Activated CD8-positive, alpha-beta memory T cell treated with anti-CD3 and anti-CD28 coated beads, Interleukin-2, amount 50 U/mL, for 4 hours (primary cell): ENCODE results near the gene POLR2J.
A peak's percentile ranks its signal among the peaks of the same experiment; 100 is the strongest.

Source experiments
- DNase-seq: peaks from one replicate; pipeline ENCODE4 v3.0.0-alpha.2; 2020

Gene POLR2J

DNA sequence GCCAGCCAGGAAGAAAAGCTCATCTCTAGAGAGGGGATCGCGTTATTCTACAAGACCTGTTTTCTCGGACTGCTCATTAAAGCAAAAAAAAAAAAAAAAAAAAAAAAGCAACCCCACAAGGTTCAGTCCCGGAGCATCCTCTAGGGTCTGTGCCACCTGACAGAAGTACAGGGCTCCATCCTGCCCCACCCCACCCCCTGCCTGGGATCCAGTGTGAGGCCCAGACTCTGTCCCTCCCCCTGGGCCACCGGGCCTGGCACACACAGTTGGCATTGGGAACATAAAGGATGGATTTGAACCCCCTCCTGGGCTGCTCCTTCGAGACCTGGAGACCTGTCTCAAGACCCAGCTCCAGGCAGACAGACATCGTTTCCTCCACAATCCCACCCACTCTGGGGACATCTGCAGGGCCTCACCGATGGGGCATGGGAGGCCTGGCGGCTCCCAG is 44.7 kb downstream of the POLR2J start:
- peak; percentile 27 for DNase-seq

DNA sequence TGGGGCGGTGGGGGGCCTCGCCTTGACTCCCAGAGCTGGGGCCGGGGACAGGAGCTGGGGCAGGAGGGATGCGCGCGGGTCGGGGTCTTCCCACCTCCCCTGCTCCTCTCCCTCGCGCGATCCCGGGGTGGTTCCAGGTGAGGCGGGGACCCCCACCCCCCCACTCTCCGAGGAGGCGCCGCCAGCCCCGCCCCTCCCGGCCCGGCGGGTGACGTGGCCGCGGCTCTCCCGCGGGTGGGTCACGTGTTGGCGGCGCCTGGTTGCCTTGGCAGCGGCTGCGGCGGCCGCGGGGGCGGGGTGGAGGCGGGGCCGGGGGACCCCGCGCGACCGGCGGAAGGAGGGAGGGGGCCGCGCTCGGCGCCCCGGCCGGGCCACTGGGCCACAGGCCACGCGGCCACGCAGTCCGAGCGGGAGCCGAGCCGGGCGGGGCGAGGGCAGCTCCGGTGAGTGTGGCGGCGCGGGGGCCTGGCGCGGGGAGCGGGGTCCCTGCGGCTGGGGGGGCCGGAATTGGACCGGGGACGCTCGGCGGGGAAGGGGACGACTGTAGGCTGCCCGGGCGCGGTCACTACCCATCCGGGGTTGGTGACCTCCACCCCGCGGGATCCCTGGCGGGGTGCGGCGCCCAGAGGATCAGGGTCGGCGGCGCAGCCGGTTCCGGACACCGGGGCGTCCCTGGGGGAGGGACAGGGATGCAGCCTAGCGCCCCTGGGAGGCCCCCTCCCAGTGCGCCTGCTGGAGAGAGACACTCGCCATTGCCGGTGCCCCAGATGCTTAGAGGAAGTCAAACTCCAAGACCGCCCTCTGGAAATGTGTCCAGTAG is 45.3 kb downstream of the POLR2J start, which contains the start of gene ORAI2:
ORAI2 (plus strand) TSS at position 357 of the 820 bp plus-strand sequence. CDS start 5,382 bp downstream, outside the sequence.
- DNase-seq = peak; percentile 93

- no peak for DNase-seq
Measured at GRCh38 chr7:102432442-102433218, 46.1 kb downstream of the POLR2J start.

DNA sequence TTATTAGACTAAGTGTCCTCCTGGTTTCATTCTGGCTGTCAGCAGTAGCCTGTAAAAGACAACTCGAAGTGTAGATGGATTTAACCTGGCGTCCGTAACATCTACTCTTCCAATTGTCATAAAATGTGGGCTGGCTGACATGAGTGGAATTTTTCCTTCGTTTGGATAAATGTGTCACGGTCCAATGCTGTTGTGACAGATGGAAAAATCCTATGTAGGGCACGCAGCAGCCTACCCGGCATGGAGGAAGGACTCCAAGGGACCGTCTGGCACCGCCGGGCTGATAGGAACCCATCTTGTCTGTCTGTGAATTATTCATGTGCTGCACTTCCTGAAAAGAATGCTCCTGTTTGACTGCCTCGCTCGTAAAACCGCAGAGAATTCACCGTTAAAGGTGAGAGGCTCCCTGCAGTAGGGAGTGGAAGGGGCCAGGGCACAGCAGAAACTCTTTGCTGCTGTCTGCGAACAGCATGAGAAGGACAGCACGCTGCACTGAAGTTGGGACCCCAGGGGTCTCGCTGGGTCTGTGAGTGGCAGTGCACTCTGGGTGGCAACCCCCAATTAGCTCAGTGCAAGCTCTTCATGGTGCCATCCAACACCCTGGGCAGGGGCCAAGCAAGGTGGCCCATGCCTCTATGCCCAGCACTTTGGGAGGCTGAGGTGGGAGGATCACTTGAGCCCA is 47.0 kb downstream of the POLR2J start:
- DNase-seq = peak; percentile 60

- DNase-seq = no peak
Measured at GRCh38 chr7:102429141-102429899, 49.4 kb downstream of the POLR2J start.

DNA sequence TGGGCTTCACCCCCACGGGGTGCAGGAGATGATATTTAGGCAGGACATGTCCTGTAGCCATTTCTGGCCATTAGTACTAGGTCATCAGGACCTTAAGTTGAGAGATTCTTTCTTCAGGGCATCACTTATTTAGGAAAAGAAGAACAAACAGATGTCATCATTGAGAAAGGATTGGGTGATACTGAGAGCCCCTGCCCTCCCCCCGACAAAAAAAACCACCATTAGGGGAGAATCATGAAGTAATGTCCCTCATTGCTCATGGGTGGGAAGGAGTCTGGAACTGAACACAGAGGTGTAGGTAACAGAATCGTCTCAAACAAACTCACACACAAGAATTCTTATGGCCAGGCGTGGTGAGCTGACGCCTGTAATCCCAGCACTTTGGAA is 51.7 kb downstream of the POLR2J start:
- no peak for DNase-seq

- DNase-seq = peak; percentile 72
Measured at GRCh38 chr7:102426268-102427018, 52.3 kb downstream of the POLR2J start.

DNA sequence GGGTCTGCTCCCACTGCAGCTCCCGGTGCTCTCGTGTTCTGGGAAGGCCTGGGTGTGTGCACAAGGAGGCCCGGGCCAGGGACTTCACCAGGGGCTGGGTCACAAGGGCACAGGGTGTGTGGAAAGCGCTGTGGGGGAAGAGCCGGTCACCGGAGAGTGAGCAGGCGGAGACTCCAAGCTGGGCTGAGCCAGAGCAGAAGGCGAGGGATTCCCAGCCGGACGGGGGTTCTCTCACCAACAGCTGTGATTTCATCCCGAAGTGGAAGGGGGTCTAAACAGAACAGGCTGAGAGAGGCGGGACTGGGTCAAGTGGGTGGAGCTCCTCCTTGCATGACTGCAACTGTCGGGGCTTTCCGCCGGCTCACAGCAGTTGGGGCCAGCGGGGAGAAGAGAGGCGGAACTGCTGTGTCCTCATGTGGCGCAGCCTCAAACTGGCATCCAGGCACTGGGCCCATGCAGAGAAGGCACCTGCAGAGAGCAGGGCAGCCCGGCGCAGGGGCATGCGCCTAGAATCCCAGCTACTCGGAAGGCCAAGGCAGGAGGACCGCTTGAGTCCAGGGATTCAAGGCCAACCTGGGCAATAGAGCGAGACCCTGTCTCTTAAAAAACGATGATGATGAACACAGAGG is 53.0 kb downstream of the POLR2J start:
- peak; percentile 82 for DNase-seq

- no peak for DNase-seq
Measured at GRCh38 chr7:102424787-102425218, 53.9 kb downstream of the POLR2J start.

GRCh38 chr7:102424129-102424551 is 54.6 kb downstream of the POLR2J start:
- DNase-seq = no peak
